Caco-2 (cell line): Measurements from ENCODE around the gene RAD51B. TPM values are rescaled to one million over a fixed set of nuclear protein-coding genes. Genes with fewer than 3 reads are reported as not detected.

Experiments used
- BruUV-seq: library from RNA; stranded (reverse); fragments of 400-500 nt; replicated peaks from 2 replicates; lab custom pipeline; 2021; lab: Mats Ljungman, UMichigan
- CTCF ChIA-PET: fragments of 300-600 bp; sonication (Branson Sonifier 250); formaldehyde crosslinking; loops from one replicate; lab custom pipeline; 2022; ENCODE audit warnings: antibody characterized with exemption; lab: Charles Lee
- POLR2A ChIA-PET: fragments of 300-600 bp; sonication (Branson Sonifier 250); formaldehyde crosslinking; loops from one replicate; lab custom pipeline; 2022; ENCODE audit warnings: antibody characterized with exemption; lab: Charles Lee
- DNase-seq, 2 experiments: peaks; one replicate each; pipeline versions ENCODE4 v3.0.0 to v3.0.0-alpha.2; 2020 to 2022
- H3K27me3 ChIP-seq: replicated peaks from 2 replicates; pipeline ENCODE4 v1.6.0; 2011; ENCODE audit warnings: low read length; ENCODE audit not compliant: control insufficient read depth, insufficient read depth
- H3K36me3 ChIP-seq: 2 replicates; pipeline ENCODE4 v1.5.1; 2011; ENCODE audit warnings: low read length; ENCODE audit not compliant: control insufficient read depth, insufficient read depth
- H3K4me1 ChIP-seq: fragments of 250-450 bp; sonication (Bioruptor Pico); 2 replicates; pipeline ENCODE4 v1.5.1; 2020; ENCODE audit warnings: mild to moderate bottlenecking
- H3K4me3 ChIP-seq: 2 replicates; pipeline ENCODE4 v1.5.1; 2011; ENCODE audit warnings: low read depth, mild to moderate bottlenecking, control low read depth, low read length
- H3K9me3 ChIP-seq: fragments of 250-450 bp; sonication (Bioruptor Pico); 2 replicates; pipeline ENCODE4 v1.5.1; 2020; ENCODE audit warnings: mild to moderate bottlenecking, moderate library complexity
- H3K27ac Mint-ChIP-seq: one replicate; pipeline ENCODE4 v1.8.0; 2022; ENCODE audit warnings: mixed read lengths; ENCODE audit not compliant: unreplicated experiment
- H3K27me3 Mint-ChIP-seq: one replicate; pipeline ENCODE4 v1.8.0; 2022; ENCODE audit warnings: mixed read lengths; ENCODE audit not compliant: insufficient read depth, unreplicated experiment
- H3K36me3 Mint-ChIP-seq: one replicate; pipeline ENCODE4 v1.8.0; 2022; ENCODE audit warnings: mild to moderate bottlenecking, mixed read lengths; ENCODE audit not compliant: insufficient read depth, unreplicated experiment
- H3K4me1 Mint-ChIP-seq: one replicate; pipeline ENCODE4 v1.8.0; 2022; ENCODE audit warnings: low read depth, mixed read lengths; ENCODE audit not compliant: unreplicated experiment
- H3K4me3 Mint-ChIP-seq: one replicate; pipeline ENCODE4 v1.8.0; 2022; ENCODE audit warnings: mild to moderate bottlenecking, moderate library complexity, mixed read lengths; ENCODE audit not compliant: unreplicated experiment
- H3K9me3 Mint-ChIP-seq: one replicate; pipeline ENCODE4 v1.8.0; 2022; ENCODE audit warnings: mixed read lengths; ENCODE audit not compliant: unreplicated experiment
- intact Hi-C: fragments of 100-400 bp; cut with micrococcal nuclease; formaldehyde crosslinking; loops from one replicate; pipeline ENCODE4 v1.10.0; 2022; ENCODE audit not compliant: unreplicated experiment
- total RNA-seq: library from RNA; stranded (reverse); gene quantifications from 2 replicates; pipeline ENCODE4 v1.2.3, GENCODE V29; 2022
- TF ChIP-seq, protein P1 (sequence below), 2 experiments: fragments of 200-600 bp in 1 of 2; IDR thresholded peaks; 1 replicate in 1 of 2; 2 replicates in 1 of 2; pipeline versions ENCODE4 v1.5.1 to v1.8.0; 2011 to 2022; ENCODE audit warnings: antibody characterized with exemption in 1 of 2, control low read depth in 1 of 2, inconsistent platforms in 1 of 2, low read depth in 1 of 2, low read length in 1 of 2, mild to moderate bottlenecking in 1 of 2, moderate library complexity in 1 of 2; ENCODE audit not compliant: insufficient read depth in 1 of 2, severe bottlenecking in 1 of 2, unreplicated experiment in 1 of 2

Gene RAD51B
- total RNA-seq, 1 experiment from 2014 or later: 16.7 TPM

DNA sequence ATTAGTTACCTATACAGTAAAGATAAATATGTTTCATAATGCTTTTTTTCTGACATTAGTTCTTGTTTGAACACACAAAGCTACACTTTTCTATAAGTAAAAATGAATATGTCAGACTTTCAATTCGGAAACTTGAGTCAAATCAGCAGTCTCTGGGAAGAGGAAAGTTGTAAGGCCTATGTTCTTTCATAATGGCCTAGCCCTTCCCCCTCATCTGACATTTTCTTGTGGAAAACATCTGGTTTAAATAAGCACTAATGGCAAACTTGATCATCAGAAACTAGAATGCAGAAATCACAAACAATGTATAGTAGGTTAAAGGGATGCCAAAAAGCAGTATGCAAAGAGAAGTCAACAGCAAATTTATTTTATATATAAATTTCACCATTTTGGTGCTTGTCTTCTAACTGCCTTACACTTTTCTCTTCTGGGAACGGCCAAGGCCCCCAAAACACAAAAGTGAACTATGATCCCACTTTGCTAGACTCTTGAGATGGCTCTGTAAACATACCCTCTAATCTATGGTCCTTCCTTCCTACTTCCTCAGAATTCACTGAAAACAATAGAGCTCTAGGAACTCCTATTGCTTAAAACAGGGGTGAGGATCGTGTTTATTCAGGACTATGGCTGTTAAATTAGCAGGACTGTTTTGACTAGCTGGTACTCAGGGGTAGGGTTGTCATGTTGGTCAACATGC, 444.1 kb downstream of the RAD51B start:
- Mint-ChIP-seq H3K36me3 (no peaks in the 10 kb centered on the region), H3K4me1 (peaks cover 7% of the 10 kb centered on the region), H3K27me3 (no peaks in the 10 kb centered on the region), H3K9me3 (no peaks in the 10 kb centered on the region), H3K27ac (no peak overlapping the region), H3K4me3 (no peak overlapping the region)
- POLR2A ChIA-PET: no interaction called here
- BruUV-seq: no TSS peak
- Histone ChIP-seq H3K4me3 (no peak overlapping the region), H3K4me1 (no peaks in the 10 kb centered on the region), H3K36me3 (no peaks in the 10 kb centered on the region), H3K27me3 (no peaks in the 10 kb centered on the region), H3K9me3 (no peaks in the 10 kb centered on the region)
- TF ChIP-seq, protein P1, sequence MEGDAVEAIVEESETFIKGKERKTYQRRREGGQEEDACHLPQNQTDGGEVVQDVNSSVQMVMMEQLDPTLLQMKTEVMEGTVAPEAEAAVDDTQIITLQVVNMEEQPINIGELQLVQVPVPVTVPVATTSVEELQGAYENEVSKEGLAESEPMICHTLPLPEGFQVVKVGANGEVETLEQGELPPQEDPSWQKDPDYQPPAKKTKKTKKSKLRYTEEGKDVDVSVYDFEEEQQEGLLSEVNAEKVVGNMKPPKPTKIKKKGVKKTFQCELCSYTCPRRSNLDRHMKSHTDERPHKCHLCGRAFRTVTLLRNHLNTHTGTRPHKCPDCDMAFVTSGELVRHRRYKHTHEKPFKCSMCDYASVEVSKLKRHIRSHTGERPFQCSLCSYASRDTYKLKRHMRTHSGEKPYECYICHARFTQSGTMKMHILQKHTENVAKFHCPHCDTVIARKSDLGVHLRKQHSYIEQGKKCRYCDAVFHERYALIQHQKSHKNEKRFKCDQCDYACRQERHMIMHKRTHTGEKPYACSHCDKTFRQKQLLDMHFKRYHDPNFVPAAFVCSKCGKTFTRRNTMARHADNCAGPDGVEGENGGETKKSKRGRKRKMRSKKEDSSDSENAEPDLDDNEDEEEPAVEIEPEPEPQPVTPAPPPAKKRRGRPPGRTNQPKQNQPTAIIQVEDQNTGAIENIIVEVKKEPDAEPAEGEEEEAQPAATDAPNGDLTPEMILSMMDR (IDR thresholded peaks at IDR 0.05; ENCODE audit: insufficient read depth in 1 of 2, low read depth in 1 of 2, low read length in 1 of 2, severe bottlenecking in 1 of 2, unreplicated experiment in 1 of 2): no peak
- CTCF ChIA-PET: no interaction called here
- intact Hi-C loops: no loop called here
- DNase-seq: no peak

DNA sequence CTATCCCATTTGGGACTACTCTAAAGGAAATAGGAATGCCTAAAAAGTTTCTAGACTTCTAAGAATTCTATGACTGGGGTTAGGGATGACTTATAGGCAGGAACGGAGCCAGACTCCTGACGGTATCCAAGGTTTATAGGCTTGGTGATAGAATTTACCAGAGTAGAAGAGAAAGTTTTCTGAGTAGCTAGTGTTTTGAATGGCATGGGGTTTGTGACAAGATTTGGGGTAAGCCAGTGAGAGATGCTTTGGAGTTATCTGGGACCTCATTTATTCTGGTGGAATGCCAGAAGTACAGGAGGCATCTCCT, 444.6 kb downstream of the RAD51B start:
- H3K27ac Mint-ChIP-seq: no peak overlapping the region
- no TSS peak for BruUV-seq
- H3K4me3 Mint-ChIP-seq: no peak overlapping the region
- no peaks in the 10 kb centered on the region for H3K36me3 Mint-ChIP-seq
- POLR2A ChIA-PET: no interaction called here
- H3K4me1 Mint-ChIP-seq: peaks cover 7% of the 10 kb centered on the region
- H3K27me3 ChIP-seq: no peaks in the 10 kb centered on the region
- H3K9me3 ChIP-seq: no peaks in the 10 kb centered on the region
- H3K4me3 ChIP-seq: no peak overlapping the region
- no peaks in the 10 kb centered on the region for H3K4me1 ChIP-seq
- CTCF ChIA-PET: no interaction called here
- H3K9me3 Mint-ChIP-seq: no peaks in the 10 kb centered on the region
- intact Hi-C loops: no loop called here
- TF ChIP-seq, protein P1 (IDR thresholded peaks at IDR 0.05; ENCODE audit: insufficient read depth in 1 of 2, low read depth in 1 of 2, low read length in 1 of 2, severe bottlenecking in 1 of 2, unreplicated experiment in 1 of 2): no peak
- no peaks in the 10 kb centered on the region for H3K36me3 ChIP-seq
- no peak for DNase-seq
- H3K27me3 Mint-ChIP-seq: no peaks in the 10 kb centered on the region

DNA sequence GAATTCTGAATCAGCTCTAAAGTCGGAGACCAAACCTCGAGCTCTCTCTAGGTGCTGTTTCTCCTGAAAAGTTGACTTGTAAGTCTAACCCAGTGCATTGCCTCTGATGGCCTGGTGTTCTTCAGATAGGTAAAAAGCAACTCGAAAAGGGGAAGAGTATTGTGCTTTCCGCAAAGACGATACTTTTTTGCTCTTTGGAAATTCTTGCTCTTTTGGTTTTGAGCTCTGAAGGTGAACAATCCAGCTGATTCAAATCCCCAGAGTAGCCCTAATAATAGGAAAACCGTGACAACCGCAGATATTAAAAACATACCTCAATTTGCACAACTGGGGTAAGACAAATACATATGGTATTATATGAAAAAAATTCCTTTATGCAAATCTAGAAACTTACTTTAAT, 447.4 kb downstream of the RAD51B start:
- H3K36me3 Mint-ChIP-seq: no peaks in the 10 kb centered on the region
- ChIA-PET CTCF (no interaction called here), POLR2A (no interaction called here)
- no peak for DNase-seq
- BruUV-seq: no TSS peak
- H3K27me3 Mint-ChIP-seq: no peaks in the 10 kb centered on the region
- Histone ChIP-seq H3K4me1 (no peaks in the 10 kb centered on the region), H3K36me3 (no peaks in the 10 kb centered on the region), H3K27me3 (no peaks in the 10 kb centered on the region), H3K9me3 (no peaks in the 10 kb centered on the region), H3K4me3 (no peak overlapping the region)
- H3K4me3 Mint-ChIP-seq: no peak overlapping the region
- TF ChIP-seq, protein P1 (IDR thresholded peaks at IDR 0.05; ENCODE audit: insufficient read depth in 1 of 2, low read depth in 1 of 2, low read length in 1 of 2, severe bottlenecking in 1 of 2, unreplicated experiment in 1 of 2): no peak
- H3K4me1 Mint-ChIP-seq: peaks cover 14% of the 10 kb centered on the region
- no peak overlapping the region for H3K27ac Mint-ChIP-seq
- intact Hi-C loops: no loop called here
- no peaks in the 10 kb centered on the region for H3K9me3 Mint-ChIP-seq
